Measurements from ENCODE around the gene CDHR3. TPM values are rescaled to one million over a fixed set of nuclear protein-coding genes. Genes with fewer than 3 reads are reported as not detected.

CDHR3 gene
- total and polyA plus RNA-seq, 4 donors: 1.0 to 10.5 (median 1.8) TPM

DNA sequence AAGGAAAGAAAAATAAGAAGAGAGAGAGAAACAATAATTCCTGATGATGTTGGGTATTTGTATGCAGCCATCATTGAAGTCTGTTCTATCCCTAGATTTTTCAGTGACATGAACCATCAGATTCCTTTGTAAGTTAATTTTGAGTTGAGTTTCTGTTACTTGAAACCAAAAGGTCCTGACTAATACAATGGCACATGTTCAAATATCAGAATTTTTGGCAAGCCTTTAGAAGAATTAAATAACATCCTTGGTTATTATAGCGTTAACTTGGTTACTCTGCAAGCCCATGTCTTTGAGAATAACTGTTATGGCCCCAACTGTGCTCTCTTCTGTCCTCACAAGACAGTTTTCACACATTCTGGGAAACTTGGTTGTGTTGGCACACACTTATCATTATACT, 82.5 kb downstream of the CDHR3 start:
- Histone ChIP-seq H3K4me3 (ENCODE audit: low read depth in 1 of 3, low read length in 3 of 3) (no peak overlapping the region), H3K9ac (ENCODE audit: low read depth in 1 of 2, low read length in 2 of 2) (no peak overlapping the region), H3K4me1 (ENCODE audit: control insufficient read depth in 4 of 4, insufficient read depth in 4 of 4, low read length in 3 of 4) (peaks cover 0 to 8% (median 2%) of the 10 kb centered on the region in 4 donors), H3K27me3 (ENCODE audit: control insufficient read depth in 4 of 4, insufficient read depth in 4 of 4, low read length in 3 of 4) (no peaks in the 10 kb centered on the region), H3K9me3 (ENCODE audit: control insufficient read depth in 4 of 4, low read length in 3 of 4) (no peaks in the 10 kb centered on the region), H3K27ac (ENCODE audit: low read depth in 1 of 2, low read length in 2 of 2) (no peak overlapping the region), H3K36me3 (ENCODE audit: control insufficient read depth in 4 of 4, insufficient read depth in 3 of 4, low read depth in 1 of 4, low read length in 3 of 4) (no peaks in the 10 kb centered on the region)
- 76% methylated on average over 1 of the region's 1 CpG for WGBS
- TF ChIP-seq, protein P1, sequence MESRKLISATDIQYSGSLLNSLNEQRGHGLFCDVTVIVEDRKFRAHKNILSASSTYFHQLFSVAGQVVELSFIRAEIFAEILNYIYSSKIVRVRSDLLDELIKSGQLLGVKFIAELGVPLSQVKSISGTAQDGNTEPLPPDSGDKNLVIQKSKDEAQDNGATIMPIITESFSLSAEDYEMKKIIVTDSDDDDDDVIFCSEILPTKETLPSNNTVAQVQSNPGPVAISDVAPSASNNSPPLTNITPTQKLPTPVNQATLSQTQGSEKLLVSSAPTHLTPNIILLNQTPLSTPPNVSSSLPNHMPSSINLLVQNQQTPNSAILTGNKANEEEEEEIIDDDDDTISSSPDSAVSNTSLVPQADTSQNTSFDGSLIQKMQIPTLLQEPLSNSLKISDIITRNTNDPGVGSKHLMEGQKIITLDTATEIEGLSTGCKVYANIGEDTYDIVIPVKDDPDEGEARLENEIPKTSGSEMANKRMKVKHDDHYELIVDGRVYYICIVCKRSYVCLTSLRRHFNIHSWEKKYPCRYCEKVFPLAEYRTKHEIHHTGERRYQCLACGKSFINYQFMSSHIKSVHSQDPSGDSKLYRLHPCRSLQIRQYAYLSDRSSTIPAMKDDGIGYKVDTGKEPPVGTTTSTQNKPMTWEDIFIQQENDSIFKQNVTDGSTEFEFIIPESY (IDR thresholded peaks at IDR 0.05): no peak
- TF ChIP-seq YY1 (IDR thresholded peaks at IDR 0.05): no peak
- TF ChIP-seq, protein P2, sequence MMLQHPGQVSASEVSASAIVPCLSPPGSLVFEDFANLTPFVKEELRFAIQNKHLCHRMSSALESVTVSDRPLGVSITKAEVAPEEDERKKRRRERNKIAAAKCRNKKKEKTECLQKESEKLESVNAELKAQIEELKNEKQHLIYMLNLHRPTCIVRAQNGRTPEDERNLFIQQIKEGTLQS (IDR thresholded peaks at IDR 0.05): no peak
- TF ChIP-seq, protein P3, sequence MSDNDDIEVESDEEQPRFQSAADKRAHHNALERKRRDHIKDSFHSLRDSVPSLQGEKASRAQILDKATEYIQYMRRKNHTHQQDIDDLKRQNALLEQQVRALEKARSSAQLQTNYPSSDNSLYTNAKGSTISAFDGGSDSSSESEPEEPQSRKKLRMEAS (IDR thresholded peaks at IDR 0.05): no peak
- TF ChIP-seq, protein P4, sequence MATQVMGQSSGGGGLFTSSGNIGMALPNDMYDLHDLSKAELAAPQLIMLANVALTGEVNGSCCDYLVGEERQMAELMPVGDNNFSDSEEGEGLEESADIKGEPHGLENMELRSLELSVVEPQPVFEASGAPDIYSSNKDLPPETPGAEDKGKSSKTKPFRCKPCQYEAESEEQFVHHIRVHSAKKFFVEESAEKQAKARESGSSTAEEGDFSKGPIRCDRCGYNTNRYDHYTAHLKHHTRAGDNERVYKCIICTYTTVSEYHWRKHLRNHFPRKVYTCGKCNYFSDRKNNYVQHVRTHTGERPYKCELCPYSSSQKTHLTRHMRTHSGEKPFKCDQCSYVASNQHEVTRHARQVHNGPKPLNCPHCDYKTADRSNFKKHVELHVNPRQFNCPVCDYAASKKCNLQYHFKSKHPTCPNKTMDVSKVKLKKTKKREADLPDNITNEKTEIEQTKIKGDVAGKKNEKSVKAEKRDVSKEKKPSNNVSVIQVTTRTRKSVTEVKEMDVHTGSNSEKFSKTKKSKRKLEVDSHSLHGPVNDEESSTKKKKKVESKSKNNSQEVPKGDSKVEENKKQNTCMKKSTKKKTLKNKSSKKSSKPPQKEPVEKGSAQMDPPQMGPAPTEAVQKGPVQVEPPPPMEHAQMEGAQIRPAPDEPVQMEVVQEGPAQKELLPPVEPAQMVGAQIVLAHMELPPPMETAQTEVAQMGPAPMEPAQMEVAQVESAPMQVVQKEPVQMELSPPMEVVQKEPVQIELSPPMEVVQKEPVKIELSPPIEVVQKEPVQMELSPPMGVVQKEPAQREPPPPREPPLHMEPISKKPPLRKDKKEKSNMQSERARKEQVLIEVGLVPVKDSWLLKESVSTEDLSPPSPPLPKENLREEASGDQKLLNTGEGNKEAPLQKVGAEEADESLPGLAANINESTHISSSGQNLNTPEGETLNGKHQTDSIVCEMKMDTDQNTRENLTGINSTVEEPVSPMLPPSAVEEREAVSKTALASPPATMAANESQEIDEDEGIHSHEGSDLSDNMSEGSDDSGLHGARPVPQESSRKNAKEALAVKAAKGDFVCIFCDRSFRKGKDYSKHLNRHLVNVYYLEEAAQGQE (IDR thresholded peaks at IDR 0.05): no peak
- TF ChIP-seq FOXA1 (IDR thresholded peaks at IDR 0.05): no peak
- no peak for TF ChIP-seq FOXA2 (IDR thresholded peaks at IDR 0.05)
- TF ChIP-seq EGR1 (IDR thresholded peaks at IDR 0.05; ENCODE audit: low read depth in 2 of 2): no peak
- no peak for TF ChIP-seq JUND (IDR thresholded peaks at IDR 0.05)
- no peak for TF ChIP-seq HNF4G (IDR thresholded peaks at IDR 0.05)
- TF ChIP-seq RAD21 (IDR thresholded peaks at IDR 0.05): no peak
- no peak for TF ChIP-seq HNF4A (conservative IDR thresholded peaks at IDR 0.05)
- TF ChIP-seq RXRA (IDR thresholded peaks at IDR 0.05): no peak
- TF ChIP-seq TAF1 (conservative IDR thresholded peaks at IDR 0.05): no peak
- no peak for TF ChIP-seq NR2F2 (IDR thresholded peaks at IDR 0.05)
- TF ChIP-seq GABPA (IDR thresholded peaks at IDR 0.05 in 1 of 2, conservative IDR thresholded peaks at IDR 0.05 in 1 of 2): no peak
- TF ChIP-seq SP1 (IDR thresholded peaks at IDR 0.05): no peak
- no peak for DNase-seq (ENCODE audit: low spot score)

DNA sequence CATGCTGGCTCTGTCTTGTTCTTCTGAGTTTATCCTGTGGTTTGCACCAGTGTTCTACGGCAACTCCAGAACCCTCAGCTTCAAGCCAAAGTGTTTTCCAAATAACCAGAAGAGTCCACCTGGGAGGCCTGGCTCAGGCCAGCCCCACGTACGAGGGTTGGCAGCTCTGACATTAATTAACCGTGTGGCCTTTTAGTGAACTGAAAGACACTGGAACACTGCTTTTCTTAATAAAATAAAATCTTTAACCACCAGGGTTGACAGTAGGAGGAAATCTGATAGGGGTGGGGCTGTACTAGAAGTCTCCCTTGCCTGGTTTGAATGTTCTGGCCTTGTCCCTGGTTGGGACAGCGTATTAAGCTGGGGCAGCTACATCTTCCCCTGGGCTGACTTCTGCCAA, 84.1 kb downstream of the CDHR3 start:
- DNase-seq (ENCODE audit: low spot score): no peak
- H3K9me3 ChIP-seq (ENCODE audit: control insufficient read depth in 4 of 4, low read length in 3 of 4): no peaks in the 10 kb centered on the region
- TF ChIP-seq TAF1 (conservative IDR thresholded peaks at IDR 0.05) (no peak), FOXA1 (IDR thresholded peaks at IDR 0.05) (no peak), NR2F2 (IDR thresholded peaks at IDR 0.05) (no peak), JUND (IDR thresholded peaks at IDR 0.05) (no peak), GABPA (IDR thresholded peaks at IDR 0.05 in 1 of 2, conservative IDR thresholded peaks at IDR 0.05 in 1 of 2) (no peak), HNF4G (IDR thresholded peaks at IDR 0.05) (no peak), SP1 (IDR thresholded peaks at IDR 0.05) (no peak)
- TF ChIP-seq, protein P2 (IDR thresholded peaks at IDR 0.05): no peak
- TF ChIP-seq, protein P3 (IDR thresholded peaks at IDR 0.05): no peak
- TF ChIP-seq, protein P1 (IDR thresholded peaks at IDR 0.05): no peak
- TF ChIP-seq, protein P5, sequence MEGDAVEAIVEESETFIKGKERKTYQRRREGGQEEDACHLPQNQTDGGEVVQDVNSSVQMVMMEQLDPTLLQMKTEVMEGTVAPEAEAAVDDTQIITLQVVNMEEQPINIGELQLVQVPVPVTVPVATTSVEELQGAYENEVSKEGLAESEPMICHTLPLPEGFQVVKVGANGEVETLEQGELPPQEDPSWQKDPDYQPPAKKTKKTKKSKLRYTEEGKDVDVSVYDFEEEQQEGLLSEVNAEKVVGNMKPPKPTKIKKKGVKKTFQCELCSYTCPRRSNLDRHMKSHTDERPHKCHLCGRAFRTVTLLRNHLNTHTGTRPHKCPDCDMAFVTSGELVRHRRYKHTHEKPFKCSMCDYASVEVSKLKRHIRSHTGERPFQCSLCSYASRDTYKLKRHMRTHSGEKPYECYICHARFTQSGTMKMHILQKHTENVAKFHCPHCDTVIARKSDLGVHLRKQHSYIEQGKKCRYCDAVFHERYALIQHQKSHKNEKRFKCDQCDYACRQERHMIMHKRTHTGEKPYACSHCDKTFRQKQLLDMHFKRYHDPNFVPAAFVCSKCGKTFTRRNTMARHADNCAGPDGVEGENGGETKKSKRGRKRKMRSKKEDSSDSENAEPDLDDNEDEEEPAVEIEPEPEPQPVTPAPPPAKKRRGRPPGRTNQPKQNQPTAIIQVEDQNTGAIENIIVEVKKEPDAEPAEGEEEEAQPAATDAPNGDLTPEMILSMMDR (IDR thresholded peaks at IDR 0.05; ENCODE audit: low read depth, low read length, missing input control): no peak

More for the DNA sequence above, 84.1 kb downstream of the CDHR3 start:
- peaks cover 0 to 8% (median 2%) of the 10 kb centered on the region in 4 donors for H3K4me1 ChIP-seq (ENCODE audit: control insufficient read depth in 4 of 4, insufficient read depth in 4 of 4, low read length in 3 of 4)
- H3K27ac ChIP-seq (ENCODE audit: low read depth in 1 of 2, low read length in 2 of 2): no peak overlapping the region
- no peak overlapping the region for H3K9ac ChIP-seq (ENCODE audit: low read depth in 1 of 2, low read length in 2 of 2)
- H3K36me3 ChIP-seq (ENCODE audit: control insufficient read depth in 4 of 4, insufficient read depth in 3 of 4, low read depth in 1 of 4, low read length in 3 of 4): no peaks in the 10 kb centered on the region
- WGBS: 89% methylated on average over 5 of the region's 5 CpGs
- H3K4me3 ChIP-seq (ENCODE audit: low read depth in 1 of 3, low read length in 3 of 3): no peak overlapping the region
- no peaks in the 10 kb centered on the region for H3K27me3 ChIP-seq (ENCODE audit: control insufficient read depth in 4 of 4, insufficient read depth in 4 of 4, low read length in 3 of 4)

Data from liver (tissue), 9 donors.